Measurements from ENCODE around the gene MIB2.

DNA sequence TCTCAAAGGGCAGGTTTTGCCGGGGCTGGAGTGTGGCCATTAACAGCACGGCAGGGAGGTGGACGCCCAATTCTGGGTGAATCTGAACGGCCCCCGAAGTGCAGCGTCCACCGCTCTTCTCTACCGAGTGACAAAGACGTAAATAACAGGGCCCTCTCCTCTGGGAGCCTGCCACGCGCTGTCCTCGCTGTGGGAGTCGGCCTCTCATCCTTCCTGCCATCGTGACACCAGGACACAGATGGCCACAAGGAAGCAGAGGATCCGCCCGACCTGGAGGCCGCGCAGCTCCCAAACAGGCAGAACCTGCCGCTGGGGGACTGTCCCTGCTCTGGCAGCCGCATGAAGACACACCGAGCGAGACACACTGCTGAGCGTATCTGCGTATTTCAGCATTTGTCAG lies 55.6 kb downstream of the MIB2 start:
- TF ChIP-seq EP300 (conservative IDR thresholded peaks at IDR 0.05; ENCODE audit: poor library complexity, severe bottlenecking) (no peak), EZH2 (IDR thresholded peaks at IDR 0.05; ENCODE audit: borderline replicate concordance, insufficient read depth, low read length, poor library complexity, severe bottlenecking) (no peak), TAF1 (IDR thresholded peaks at IDR 0.05; ENCODE audit: low read depth) (no peak), POLR2AphosphoS5 (IDR thresholded peaks at IDR 0.05) (no peak), SMC3 (conservative IDR thresholded peaks at IDR 0.05; ENCODE audit: poor library complexity) (no peak)
- TF ChIP-seq, protein P1, sequence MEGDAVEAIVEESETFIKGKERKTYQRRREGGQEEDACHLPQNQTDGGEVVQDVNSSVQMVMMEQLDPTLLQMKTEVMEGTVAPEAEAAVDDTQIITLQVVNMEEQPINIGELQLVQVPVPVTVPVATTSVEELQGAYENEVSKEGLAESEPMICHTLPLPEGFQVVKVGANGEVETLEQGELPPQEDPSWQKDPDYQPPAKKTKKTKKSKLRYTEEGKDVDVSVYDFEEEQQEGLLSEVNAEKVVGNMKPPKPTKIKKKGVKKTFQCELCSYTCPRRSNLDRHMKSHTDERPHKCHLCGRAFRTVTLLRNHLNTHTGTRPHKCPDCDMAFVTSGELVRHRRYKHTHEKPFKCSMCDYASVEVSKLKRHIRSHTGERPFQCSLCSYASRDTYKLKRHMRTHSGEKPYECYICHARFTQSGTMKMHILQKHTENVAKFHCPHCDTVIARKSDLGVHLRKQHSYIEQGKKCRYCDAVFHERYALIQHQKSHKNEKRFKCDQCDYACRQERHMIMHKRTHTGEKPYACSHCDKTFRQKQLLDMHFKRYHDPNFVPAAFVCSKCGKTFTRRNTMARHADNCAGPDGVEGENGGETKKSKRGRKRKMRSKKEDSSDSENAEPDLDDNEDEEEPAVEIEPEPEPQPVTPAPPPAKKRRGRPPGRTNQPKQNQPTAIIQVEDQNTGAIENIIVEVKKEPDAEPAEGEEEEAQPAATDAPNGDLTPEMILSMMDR (IDR thresholded peaks at IDR 0.05; ENCODE audit: poor library complexity, severe bottlenecking): no peak
- TF ChIP-seq, protein P2, sequence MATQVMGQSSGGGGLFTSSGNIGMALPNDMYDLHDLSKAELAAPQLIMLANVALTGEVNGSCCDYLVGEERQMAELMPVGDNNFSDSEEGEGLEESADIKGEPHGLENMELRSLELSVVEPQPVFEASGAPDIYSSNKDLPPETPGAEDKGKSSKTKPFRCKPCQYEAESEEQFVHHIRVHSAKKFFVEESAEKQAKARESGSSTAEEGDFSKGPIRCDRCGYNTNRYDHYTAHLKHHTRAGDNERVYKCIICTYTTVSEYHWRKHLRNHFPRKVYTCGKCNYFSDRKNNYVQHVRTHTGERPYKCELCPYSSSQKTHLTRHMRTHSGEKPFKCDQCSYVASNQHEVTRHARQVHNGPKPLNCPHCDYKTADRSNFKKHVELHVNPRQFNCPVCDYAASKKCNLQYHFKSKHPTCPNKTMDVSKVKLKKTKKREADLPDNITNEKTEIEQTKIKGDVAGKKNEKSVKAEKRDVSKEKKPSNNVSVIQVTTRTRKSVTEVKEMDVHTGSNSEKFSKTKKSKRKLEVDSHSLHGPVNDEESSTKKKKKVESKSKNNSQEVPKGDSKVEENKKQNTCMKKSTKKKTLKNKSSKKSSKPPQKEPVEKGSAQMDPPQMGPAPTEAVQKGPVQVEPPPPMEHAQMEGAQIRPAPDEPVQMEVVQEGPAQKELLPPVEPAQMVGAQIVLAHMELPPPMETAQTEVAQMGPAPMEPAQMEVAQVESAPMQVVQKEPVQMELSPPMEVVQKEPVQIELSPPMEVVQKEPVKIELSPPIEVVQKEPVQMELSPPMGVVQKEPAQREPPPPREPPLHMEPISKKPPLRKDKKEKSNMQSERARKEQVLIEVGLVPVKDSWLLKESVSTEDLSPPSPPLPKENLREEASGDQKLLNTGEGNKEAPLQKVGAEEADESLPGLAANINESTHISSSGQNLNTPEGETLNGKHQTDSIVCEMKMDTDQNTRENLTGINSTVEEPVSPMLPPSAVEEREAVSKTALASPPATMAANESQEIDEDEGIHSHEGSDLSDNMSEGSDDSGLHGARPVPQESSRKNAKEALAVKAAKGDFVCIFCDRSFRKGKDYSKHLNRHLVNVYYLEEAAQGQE (IDR thresholded peaks at IDR 0.05; ENCODE audit: borderline replicate concordance): no peak
